Stimulated activated CD8-positive, alpha-beta memory T cell treated with anti-CD3 and anti-CD28 coated beads, Interleukin-12 subunit alpha, Interleukin-12 subunit beta, amount 100 ng/mL, for 24 hours (primary cell): ENCODE results near the gene TBCCD1.

ENCODE experiments used
- DNase-seq: peaks from one replicate; pipeline ENCODE4 v3.0.0-alpha.2; 2020; ENCODE audit errors: extremely low read depth

Gene TBCCD1

GRCh38 chr3:186567072-186567921 lies at the start of gene TBCCD1:
Gene TBCCD1, minus strand, starts transcription at chr3:186567339. Its CDS starts 3,010 bp downstream, at chr3:186564329.
- peak; percentile 80 for DNase-seq

- DNase-seq = no peak
Observed at GRCh38 chr3:186616299-186616617, 49.1 kb upstream of the TBCCD1 start.

GRCh38 chr3:186614597-186615483 lies 47.7 kb upstream of the TBCCD1 start:
- peak; percentile 22 for DNase-seq

- DNase-seq = no peak
Observed at GRCh38 chr3:186614266-186614596, 47.1 kb upstream of the TBCCD1 start.

- DNase-seq = no peak
Observed at GRCh38 chr3:186613637-186614265, 46.6 kb upstream of the TBCCD1 start.

- no peak for DNase-seq
Observed at GRCh38 chr3:186612721-186613636, 45.8 kb upstream of the TBCCD1 start, which contains the start of gene AHSG. Gene AHSG, plus strand, starts transcription at chr3:186613060. Its CDS starts 82 bp downstream, at chr3:186613142.

- DNase-seq = no peak
Observed at GRCh38 chr3:186612065-186612464, 44.9 kb upstream of the TBCCD1 start.

- no peak for DNase-seq
Observed at GRCh38 chr3:186609247-186609868, 42.2 kb upstream of the TBCCD1 start.

GRCh38 chr3:186608624-186609215 lies 41.6 kb upstream of the TBCCD1 start:
- no peak for DNase-seq

GRCh38 chr3:186605561-186606545 lies 38.7 kb upstream of the TBCCD1 start:
- no peak for DNase-seq

- no peak for DNase-seq
Observed at GRCh38 chr3:186605078-186605477, 37.9 kb upstream of the TBCCD1 start.

- DNase-seq = no peak
Observed at GRCh38 chr3:186603159-186603558, 36.0 kb upstream of the TBCCD1 start.

GRCh38 chr3:186600896-186601295 lies 33.8 kb upstream of the TBCCD1 start:
- DNase-seq = no peak

GRCh38 chr3:186599785-186600166 lies 32.6 kb upstream of the TBCCD1 start:
- no peak for DNase-seq

- no peak for DNase-seq
Observed at GRCh38 chr3:186599142-186599784, 32.1 kb upstream of the TBCCD1 start.

- DNase-seq = no peak
Observed at GRCh38 chr3:186598794-186599141, 31.6 kb upstream of the TBCCD1 start.

- DNase-seq = no peak
Observed at GRCh38 chr3:186598108-186598784, 31.1 kb upstream of the TBCCD1 start.

- DNase-seq = no peak
Observed at GRCh38 chr3:186596568-186597287, 29.6 kb upstream of the TBCCD1 start.
